ENCODE data around the gene DRC3. TPM values are rescaled to one million over a fixed set of nuclear protein-coding genes. Genes with fewer than 3 reads are reported as not detected.
"Not testable (repeated sequence)": the region's sequence is repeated elsewhere in the genome, so short reads cannot be mapped to it uniquely, and the experiment has no call there.

The DRC3 gene
- total and polyA plus RNA-seq, 2 donors (not counting 3 experiments of a cell fraction or from before 2014, with no cell fraction given), result 1.6 to 2.9 TPM

DNA sequence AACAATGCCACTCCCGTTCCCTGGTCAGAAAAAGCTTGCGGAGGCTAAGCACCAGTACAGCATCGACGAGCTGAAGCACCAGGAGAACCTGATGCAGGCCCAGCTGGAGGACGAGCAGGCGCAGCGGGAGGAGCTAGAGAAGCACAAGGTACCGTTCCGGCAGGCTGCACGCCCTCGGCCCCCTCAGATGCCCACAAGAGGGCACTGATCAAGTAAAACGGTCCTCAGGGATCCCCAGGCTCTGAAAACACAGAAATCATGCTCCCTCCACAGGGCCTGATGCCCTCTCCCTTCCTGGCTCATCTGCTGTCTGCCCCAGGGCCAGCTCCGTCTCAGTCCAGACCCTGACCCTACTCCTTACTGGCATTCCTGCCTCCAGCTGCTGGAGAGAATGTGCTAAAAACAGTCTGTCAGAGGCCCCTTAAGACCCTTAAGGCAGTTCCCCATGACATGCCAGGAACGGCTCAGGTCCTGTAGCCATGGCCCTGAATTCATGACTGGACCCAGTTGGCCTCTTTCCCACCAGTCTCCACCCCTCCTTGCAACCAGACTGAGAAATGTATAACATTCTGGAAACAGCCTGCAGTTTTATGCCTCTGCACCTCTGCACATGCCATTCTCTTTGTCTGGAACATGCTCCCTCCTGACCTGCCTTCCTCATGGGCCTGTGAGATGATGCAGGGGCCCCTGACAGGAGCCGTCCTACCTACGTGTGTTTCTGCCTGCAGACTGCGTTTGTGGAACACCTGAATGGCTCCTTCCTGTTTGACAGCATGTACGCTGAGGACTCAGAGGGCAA is 21.8 kb downstream of the DRC3 start:
- no peak overlapping the region for H3K4me2 ChIP-seq (ENCODE audit: insufficient read depth, low read length)
- H2AFZ ChIP-seq (ENCODE audit: low read depth, low read length), result peak overlapping the region; percentile 19
- no TSS peak for BruUV-seq (replicated peaks)
- H3K9me3 ChIP-seq (replicated peaks; ENCODE audit: control insufficient read depth, insufficient read depth, low read length), result no peaks in the 10 kb centered on the region
- no peak overlapping the region for H3K9ac ChIP-seq (replicated peaks; ENCODE audit: extremely low read depth, insufficient read depth, low read length)
- H3K4me1 ChIP-seq (ENCODE audit: control insufficient read depth, extremely low read depth, insufficient read depth, low read length), result no peaks in the 10 kb centered on the region
- H3K27me3 ChIP-seq (ENCODE audit: control insufficient read depth in 2 of 2, insufficient read depth in 2 of 2, low read length in 2 of 2), result no peaks in the 10 kb centered on the region
- H3K36me3 ChIP-seq (ENCODE audit: control insufficient read depth in 2 of 2, extremely low read depth in 1 of 2, insufficient read depth in 2 of 2, low read length in 2 of 2), result no peaks in the 10 kb centered on the region
- no peaks in the 10 kb centered on the region for H4K20me1 ChIP-seq (replicated peaks; ENCODE audit: control insufficient read depth, extremely low read depth, insufficient read depth, low read length)
- no peak for TF ChIP-seq POLR2A (IDR thresholded peaks at IDR 0.05; ENCODE audit: low read depth, low read length)
- TF ChIP-seq, protein P1, sequence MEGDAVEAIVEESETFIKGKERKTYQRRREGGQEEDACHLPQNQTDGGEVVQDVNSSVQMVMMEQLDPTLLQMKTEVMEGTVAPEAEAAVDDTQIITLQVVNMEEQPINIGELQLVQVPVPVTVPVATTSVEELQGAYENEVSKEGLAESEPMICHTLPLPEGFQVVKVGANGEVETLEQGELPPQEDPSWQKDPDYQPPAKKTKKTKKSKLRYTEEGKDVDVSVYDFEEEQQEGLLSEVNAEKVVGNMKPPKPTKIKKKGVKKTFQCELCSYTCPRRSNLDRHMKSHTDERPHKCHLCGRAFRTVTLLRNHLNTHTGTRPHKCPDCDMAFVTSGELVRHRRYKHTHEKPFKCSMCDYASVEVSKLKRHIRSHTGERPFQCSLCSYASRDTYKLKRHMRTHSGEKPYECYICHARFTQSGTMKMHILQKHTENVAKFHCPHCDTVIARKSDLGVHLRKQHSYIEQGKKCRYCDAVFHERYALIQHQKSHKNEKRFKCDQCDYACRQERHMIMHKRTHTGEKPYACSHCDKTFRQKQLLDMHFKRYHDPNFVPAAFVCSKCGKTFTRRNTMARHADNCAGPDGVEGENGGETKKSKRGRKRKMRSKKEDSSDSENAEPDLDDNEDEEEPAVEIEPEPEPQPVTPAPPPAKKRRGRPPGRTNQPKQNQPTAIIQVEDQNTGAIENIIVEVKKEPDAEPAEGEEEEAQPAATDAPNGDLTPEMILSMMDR (IDR thresholded peaks at IDR 0.05; ENCODE audit: extremely low read depth in 1 of 2, insufficient read depth in 1 of 2, low read depth in 1 of 2, low read length in 2 of 2), result peak; percentile 29 to 66
- ChIA-PET POLR2A (no interaction called here), CTCF (interaction anchor here (0.7 to 1.9 kb wide), 5 partner anchors 9 to 41 kb away, joined by 3 to 17 read pairs (median 4); partner anchors contain the start of genes DRC3 and TOM1L2)
- DNase-seq (ENCODE audit: low read depth, low spot score) (peak; percentile 31), FAIRE-seq (peak; percentile 18)
- no peaks in the 10 kb centered on the region for H3K79me2 ChIP-seq (ENCODE audit: control insufficient read depth, insufficient read depth, low read length)
- dilution Hi-C loops (cut with MboI; ENCODE audit: extremely low pct_ligation_motif_present, low sequenced_read_pairs) (no loop called here), intact Hi-C loops (cut with micrococcal nuclease) (loop anchor here (1.0 kb wide), 1 partner anchor 39 kb away; no protein-coding TSS in a partner anchor)
- no peak overlapping the region for H3K4me3 ChIP-seq (replicated peaks in 1 of 3; ENCODE audit: insufficient read depth in 1 of 3, low read depth in 1 of 3, low read length in 3 of 3)
- no peaks in the 10 kb centered on the region for H3K9me1 ChIP-seq (replicated peaks; ENCODE audit: control insufficient read depth, extremely low read depth, insufficient read depth, low read length)
- no peak overlapping the region for H3K27ac ChIP-seq (ENCODE audit: insufficient read depth, low read depth, low read length)

DNA sequence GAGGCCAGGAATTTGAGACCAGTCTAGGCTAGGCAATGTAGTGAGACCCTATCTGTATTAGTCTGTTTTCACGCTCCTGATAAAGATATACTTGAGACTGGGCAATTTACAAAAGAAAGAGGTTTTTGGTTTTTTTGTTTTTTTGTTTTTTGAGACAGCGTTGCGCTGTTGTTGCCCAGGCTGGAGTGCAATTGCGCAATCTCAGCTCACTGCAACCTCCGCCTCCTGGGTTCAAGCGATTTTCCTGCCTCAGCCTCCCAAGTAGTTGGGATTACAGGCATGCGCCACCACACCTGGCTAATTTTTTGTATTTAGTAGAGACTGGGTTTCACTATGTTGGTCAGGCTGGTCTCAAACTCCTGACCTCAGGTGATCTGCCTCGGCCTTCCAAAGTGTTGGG is 23.2 kb downstream of the DRC3 start:
- H2AFZ ChIP-seq (ENCODE audit: low read depth, low read length); POLR2A ChIA-PET; H3K9me1 ChIP-seq (replicated peaks; ENCODE audit: control insufficient read depth, extremely low read depth, insufficient read depth, low read length); H3K36me3 ChIP-seq (ENCODE audit: control insufficient read depth in 2 of 2, extremely low read depth in 1 of 2, insufficient read depth in 2 of 2, low read length in 2 of 2); H4K20me1 ChIP-seq (replicated peaks; ENCODE audit: control insufficient read depth, extremely low read depth, insufficient read depth, low read length); H3K4me3 ChIP-seq (replicated peaks in 1 of 3; ENCODE audit: insufficient read depth in 1 of 3, low read depth in 1 of 3, low read length in 3 of 3); dilution Hi-C loops (cut with MboI; ENCODE audit: extremely low pct_ligation_motif_present, low sequenced_read_pairs); intact Hi-C loops (cut with micrococcal nuclease); H3K79me2 ChIP-seq (ENCODE audit: control insufficient read depth, insufficient read depth, low read length); BruUV-seq (replicated peaks); H3K27ac ChIP-seq (ENCODE audit: insufficient read depth, low read depth, low read length); FAIRE-seq; DNase-seq (ENCODE audit: low read depth, low spot score); H3K9me3 ChIP-seq (replicated peaks; ENCODE audit: control insufficient read depth, insufficient read depth, low read length); H3K9ac ChIP-seq (replicated peaks; ENCODE audit: extremely low read depth, insufficient read depth, low read length); H3K27me3 ChIP-seq (ENCODE audit: control insufficient read depth in 2 of 2, insufficient read depth in 2 of 2, low read length in 2 of 2); H3K4me2 ChIP-seq (ENCODE audit: insufficient read depth, low read length); H3K4me1 ChIP-seq (ENCODE audit: control insufficient read depth, extremely low read depth, insufficient read depth, low read length): not testable (repeated sequence)
- CTCF ChIA-PET, result interaction anchor here (0.8 kb wide), 1 partner anchor 61 kb away, joined by 3 read pairs; no protein-coding TSS in a partner anchor
